Measurements from ENCODE around the gene JMJD8. TPM values are rescaled to one million over a fixed set of nuclear protein-coding genes. Genes with fewer than 3 reads are reported as not detected.

Gene JMJD8
- total and polyA plus RNA-seq, 2 experiments from 2014 or later = 87.9 to 96.3 TPM

GRCh38 chr16:722835-723633 lies 38.9 kb upstream of the JMJD8 start:
- Histone ChIP-seq H3K9ac (no peak overlapping the region), H3K79me2 (ENCODE audit: insufficient read depth) (no peaks in the 10 kb centered on the region; the same call in 1 of the 2 replicates), H3K9me3 (ENCODE audit: low read depth) (no peaks in the 10 kb centered on the region), H4K20me1 (ENCODE audit: insufficient read depth) (no peaks in the 10 kb centered on the region), H2AFZ (no peak overlapping the region), H3F3A (ENCODE audit: insufficient read depth) (no peaks in the 10 kb centered on the region), H3K36me3 (ENCODE audit: low read depth) (no peaks in the 10 kb centered on the region), H3K9me2 (ENCODE audit: insufficient read depth) (no peaks in the 10 kb centered on the region), H3K27ac (no peak overlapping the region), H3K4me2 (ENCODE audit: unreplicated experiment) (no peak overlapping the region), H3K27me3 (replicated peaks; ENCODE audit: insufficient read depth) (no peaks in the 10 kb centered on the region), H3K4me1 (ENCODE audit: insufficient read depth) (peaks cover 4% of the 10 kb centered on the region; the same call in 1 of the 2 replicates), H3K4me3 (no peak overlapping the region)
- in situ Hi-C loops (cut with MboI) = no loop called here
- 81 to 85% methylated on average over 24 of the region's 24 CpGs for WGBS, 2 experiments (ENCODE audit: low coverage in 1 of 2, low lambda C conversion rate in 2 of 2, missing lambda C conversion rate in 2 of 2)
- no peak for DNase-seq
- no peak for TF ChIP-seq EZH2phosphoT487 (IDR thresholded peaks at IDR 0.05; ENCODE audit: insufficient read depth, low read depth)
- TF ChIP-seq EZH2 (IDR thresholded peaks at IDR 0.05; ENCODE audit: insufficient read depth, poor library complexity, severe bottlenecking) = no peak

GRCh38 chr16:721765-722540 lies 37.8 kb upstream of the JMJD8 start:
- Histone ChIP-seq H2AFZ (no peak overlapping the region), H3F3A (ENCODE audit: insufficient read depth) (no peaks in the 10 kb centered on the region), H3K4me1 (ENCODE audit: insufficient read depth) (peaks cover 4% of the 10 kb centered on the region; the same call in 1 of the 2 replicates), H4K20me1 (ENCODE audit: insufficient read depth) (no peaks in the 10 kb centered on the region), H3K36me3 (ENCODE audit: low read depth) (no peaks in the 10 kb centered on the region), H3K27ac (no peak overlapping the region), H3K4me2 (ENCODE audit: unreplicated experiment) (peak overlapping the region; percentile 76), H3K9me2 (ENCODE audit: insufficient read depth) (no peaks in the 10 kb centered on the region), H3K27me3 (replicated peaks; ENCODE audit: insufficient read depth) (no peaks in the 10 kb centered on the region), H3K9ac (no peak overlapping the region), H3K79me2 (ENCODE audit: insufficient read depth) (no peaks in the 10 kb centered on the region; the same call in 1 of the 2 replicates), H3K4me3 (peak overlapping the region; percentile 75), H3K9me3 (ENCODE audit: low read depth) (no peaks in the 10 kb centered on the region)
- TF ChIP-seq EZH2phosphoT487 (IDR thresholded peaks at IDR 0.05; ENCODE audit: insufficient read depth, low read depth) = no peak
- no peak for TF ChIP-seq EZH2 (IDR thresholded peaks at IDR 0.05; ENCODE audit: insufficient read depth, poor library complexity, severe bottlenecking)
- WGBS, 2 experiments (ENCODE audit: low coverage in 1 of 2, low lambda C conversion rate in 2 of 2, missing lambda C conversion rate in 2 of 2) = 89 to 90% methylated on average over 40 to 51 of the region's 51 CpGs
- no peak for DNase-seq
- in situ Hi-C loops (cut with MboI) = no loop called here

GRCh38 chr16:720990-721764 lies 37.0 kb upstream of the JMJD8 start, which contains the start of gene ANTKMT:
ANTKMT (plus strand) TSS chr16:721146; CDS start chr16:721275, 129 bp downstream.
- Histone ChIP-seq H3K36me3 (ENCODE audit: low read depth) (no peaks in the 10 kb centered on the region), H3K4me1 (ENCODE audit: insufficient read depth) (peaks cover 4% of the 10 kb centered on the region; the same call in 1 of the 2 replicates), H3K9ac (peak within 1 kb of the TSS; percentile 75), H4K20me1 (ENCODE audit: insufficient read depth) (no peaks in the 10 kb centered on the region), H3K79me2 (ENCODE audit: insufficient read depth) (no peaks in the 10 kb centered on the region; the same call in 1 of the 2 replicates), H3K9me2 (ENCODE audit: insufficient read depth) (no peaks in the 10 kb centered on the region), H3K9me3 (ENCODE audit: low read depth) (no peaks in the 10 kb centered on the region), H3K4me2 (ENCODE audit: unreplicated experiment) (peak within 1 kb of the TSS; percentile 76), H3K4me3 (peak within 1 kb of the TSS; percentile 75), H2AFZ (peak within 1 kb of the TSS; percentile 72), H3F3A (ENCODE audit: insufficient read depth) (no peaks in the 10 kb centered on the region), H3K27me3 (replicated peaks; ENCODE audit: insufficient read depth) (no peaks in the 10 kb centered on the region), H3K27ac (peak within 1 kb of the TSS; percentile 58)
- in situ Hi-C loops (cut with MboI) = no loop called here
- TF ChIP-seq EZH2phosphoT487 (IDR thresholded peaks at IDR 0.05; ENCODE audit: insufficient read depth, low read depth) = no peak
- no peak for TF ChIP-seq EZH2 (IDR thresholded peaks at IDR 0.05; ENCODE audit: insufficient read depth, poor library complexity, severe bottlenecking)
- peak; percentile 86 for DNase-seq
- WGBS, 2 experiments (ENCODE audit: low coverage in 1 of 2, low lambda C conversion rate in 2 of 2, missing lambda C conversion rate in 2 of 2) = 7 to 11% methylated on average over 68 to 85 of the region's 106 CpGs

Measured in GM23248 (cell line).